Activated naive CD4-positive, alpha-beta T cell treated with anti-CD3 and anti-CD28 coated beads for 36 hours (primary cell): Measurements from ENCODE around the gene PBRM1. TPM values are rescaled to one million over a fixed set of nuclear protein-coding genes. Genes with fewer than 3 reads are reported as not detected.

Source experiments
- CTCF ChIA-PET: fragments of 350-600 bp; sonication (Branson Sonifier 250); formaldehyde crosslinking; loops from one replicate; lab custom pipeline; 2021; ENCODE audit warnings: antibody characterized with exemption; lab: Charles Lee
- DNase-seq: peaks from one replicate; pipeline ENCODE4 v3.0.0-alpha.2; 2020
- H3K27ac Mint-ChIP-seq: one replicate; pipeline ENCODE4 v1.8.0; 2021; ENCODE audit warnings: mild to moderate bottlenecking, mixed read lengths
- H3K27me3 Mint-ChIP-seq: one replicate; pipeline ENCODE4 v1.8.0; 2021; ENCODE audit warnings: low read depth, mixed read lengths
- H3K36me3 Mint-ChIP-seq: one replicate; pipeline ENCODE4 v1.8.0; 2021; ENCODE audit warnings: low read depth, mixed read lengths
- H3K4me1 Mint-ChIP-seq: one replicate; pipeline ENCODE4 v1.8.0; 2021; ENCODE audit warnings: low read depth, mixed read lengths
- H3K4me3 Mint-ChIP-seq: one replicate; pipeline ENCODE4 v1.8.0; 2021; ENCODE audit warnings: mild to moderate bottlenecking, moderate library complexity, mixed read lengths
- H3K9me3 Mint-ChIP-seq: one replicate; pipeline ENCODE4 v1.8.0; 2021; ENCODE audit warnings: mixed read lengths
- intact Hi-C: fragments of 100-400 bp; cut with micrococcal nuclease; formaldehyde crosslinking; loops from one replicate; pipeline ENCODE4 v1.15.1; 2023
- total RNA-seq, 2 experiments: library from RNA; stranded (reverse); gene quantifications; one replicate each; pipeline ENCODE4 v1.2.3, GENCODE V29; 2021

PBRM1 gene
- total RNA-seq, 2 experiments from 2014 or later: 49.9 to 57.7 TPM

DNA sequence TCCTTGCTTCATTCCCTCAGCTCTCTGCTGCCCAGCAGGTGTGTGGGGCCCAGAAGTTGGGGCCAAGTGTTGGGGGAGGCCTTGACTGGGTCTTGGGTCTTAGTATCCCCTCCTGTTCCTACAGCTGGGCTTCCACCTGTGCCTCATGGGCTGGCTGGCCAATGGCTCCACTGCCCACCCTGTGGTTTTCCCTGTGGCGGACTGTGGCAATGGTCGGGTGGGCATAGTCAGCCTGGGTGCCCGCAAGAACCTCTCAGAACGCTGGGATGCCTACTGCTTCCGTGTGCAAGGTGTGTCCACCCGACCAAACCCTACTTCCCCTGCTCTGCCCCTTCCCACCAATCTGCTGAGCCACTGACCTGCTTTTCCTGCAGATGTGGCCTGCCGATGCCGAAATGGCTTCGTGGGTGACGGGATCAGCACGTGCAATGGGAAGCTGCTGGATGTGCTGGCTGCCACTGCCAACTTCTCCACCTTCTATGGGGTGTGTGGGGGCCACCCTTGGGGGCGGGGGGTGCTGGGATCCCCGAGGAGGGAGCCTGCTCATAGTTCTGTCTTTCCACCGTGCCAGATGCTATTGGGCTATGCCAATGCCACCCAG lies 163.0 kb downstream of the PBRM1 start:
- Mint-ChIP-seq H3K36me3 (peaks cover 5% of the 10 kb centered on the region), H3K27ac (no peak overlapping the region), H3K4me3 (no peak overlapping the region), H3K9me3 (no peaks in the 10 kb centered on the region), H3K4me1 (no peaks in the 10 kb centered on the region), H3K27me3 (no peaks in the 10 kb centered on the region)
- no peak for DNase-seq
- CTCF ChIA-PET: interaction anchor here (0.6 kb wide), 1 partner anchor 111 kb away, joined by 3 read pairs; no protein-coding TSS in a partner anchor
- intact Hi-C loops: no loop called here

DNA sequence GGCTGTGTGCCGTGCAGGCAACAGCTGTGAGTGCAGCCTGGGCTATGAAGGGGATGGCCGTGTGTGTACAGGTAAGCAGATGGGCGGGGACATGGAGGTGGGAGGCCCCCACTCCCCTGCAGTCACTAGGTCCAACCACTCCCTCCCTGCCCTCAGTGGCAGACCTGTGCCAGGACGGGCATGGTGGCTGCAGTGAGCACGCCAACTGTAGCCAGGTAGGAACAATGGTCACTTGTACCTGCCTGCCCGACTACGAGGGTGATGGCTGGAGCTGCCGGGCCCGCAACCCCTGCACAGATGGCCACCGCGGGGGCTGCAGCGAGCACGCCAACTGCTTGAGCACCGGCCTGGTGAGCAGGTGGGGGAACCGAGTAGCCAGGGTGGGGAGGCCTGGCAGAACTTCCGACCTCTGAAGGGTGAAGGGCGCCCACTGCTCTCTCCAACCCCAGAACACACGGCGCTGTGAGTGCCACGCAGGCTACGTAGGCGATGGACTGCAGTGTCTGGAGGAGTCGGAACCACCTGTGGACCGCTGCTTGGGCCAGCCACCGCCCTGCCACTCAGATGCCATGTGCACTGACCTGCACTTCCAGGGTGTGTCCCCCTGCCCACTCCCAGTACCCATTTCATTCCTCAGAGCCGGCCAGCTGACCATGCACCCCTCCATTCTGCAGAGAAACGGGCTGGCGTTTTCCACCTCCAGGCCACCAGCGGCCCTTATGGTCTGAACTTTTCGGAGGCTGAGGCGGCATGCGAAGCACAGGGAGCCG lies 163.6 kb downstream of the PBRM1 start:
- intact Hi-C loops: no loop called here
- Mint-ChIP-seq H3K4me1 (no peaks in the 10 kb centered on the region), H3K27me3 (no peaks in the 10 kb centered on the region), H3K27ac (no peak overlapping the region), H3K4me3 (no peak overlapping the region), H3K36me3 (peaks cover 5% of the 10 kb centered on the region), H3K9me3 (no peaks in the 10 kb centered on the region)
- no peak for DNase-seq
- CTCF ChIA-PET: interaction anchor here (0.6 kb wide), 1 partner anchor 110 kb away, joined by 3 read pairs; no protein-coding TSS in a partner anchor

DNA sequence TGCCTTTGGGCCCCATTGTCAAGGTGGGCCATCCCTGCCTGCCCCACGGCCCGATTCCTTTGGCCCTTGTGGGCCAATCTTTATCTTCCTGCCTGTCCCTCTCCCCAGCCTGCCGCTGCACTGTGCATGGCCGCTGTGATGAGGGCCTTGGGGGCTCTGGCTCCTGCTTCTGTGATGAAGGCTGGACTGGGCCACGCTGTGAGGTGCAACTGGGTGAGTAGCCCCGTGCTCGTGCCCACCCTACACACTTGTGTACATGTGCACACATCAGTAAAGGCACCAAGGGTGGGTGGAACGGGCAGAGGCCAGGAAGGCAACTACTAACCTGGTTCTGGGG lies 164.3 kb downstream of the PBRM1 start:
- CTCF ChIA-PET: no interaction called here
- no peaks in the 10 kb centered on the region for H3K4me1 Mint-ChIP-seq
- intact Hi-C loops: no loop called here
- H3K4me3 Mint-ChIP-seq: no peak overlapping the region
- DNase-seq: no peak
- no peaks in the 10 kb centered on the region for H3K27me3 Mint-ChIP-seq
- no peak overlapping the region for H3K27ac Mint-ChIP-seq
- no peaks in the 10 kb centered on the region for H3K9me3 Mint-ChIP-seq
- peaks cover 5% of the 10 kb centered on the region for H3K36me3 Mint-ChIP-seq

DNA sequence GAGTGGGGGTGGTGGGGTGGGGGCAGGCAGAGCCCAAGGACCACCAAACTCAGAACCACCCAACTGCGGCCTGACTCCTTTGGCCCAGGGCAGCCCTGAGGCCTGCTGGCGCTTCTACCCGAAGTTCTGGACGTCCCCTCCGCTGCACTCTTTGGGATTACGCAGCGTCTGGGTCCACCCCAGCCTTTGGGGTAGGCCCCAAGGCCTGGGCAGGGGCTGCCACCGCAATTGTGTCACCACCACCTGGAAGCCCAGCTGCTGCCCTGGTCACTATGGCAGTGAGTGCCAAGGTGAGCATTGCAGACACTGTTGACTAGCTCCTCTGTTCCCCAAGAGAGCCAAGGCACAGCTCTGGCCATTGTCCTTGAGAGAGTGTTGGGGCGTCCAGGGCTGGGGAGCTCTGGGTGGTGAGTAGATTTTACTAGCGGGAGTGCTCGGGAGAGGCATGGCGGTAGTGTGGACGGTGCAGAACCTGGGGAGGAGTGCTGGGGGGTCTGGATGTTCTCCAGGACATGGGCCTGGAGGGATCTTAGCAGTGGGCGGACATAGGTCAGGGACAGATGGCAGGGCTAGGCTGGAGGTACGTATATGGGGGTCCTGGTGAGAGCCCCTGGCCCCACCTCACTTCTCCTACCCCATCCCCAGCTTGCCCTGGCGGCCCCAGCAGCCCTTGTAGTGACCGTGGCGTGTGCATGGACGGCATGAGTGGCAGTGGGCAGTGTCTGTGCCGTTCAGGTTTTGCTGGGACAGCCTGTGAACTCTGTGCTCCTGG lies 164.8 kb downstream of the PBRM1 start:
- Mint-ChIP-seq H3K27ac (no peak overlapping the region), H3K27me3 (no peaks in the 10 kb centered on the region), H3K4me3 (no peak overlapping the region), H3K4me1 (no peaks in the 10 kb centered on the region), H3K36me3 (peaks cover 5% of the 10 kb centered on the region), H3K9me3 (no peaks in the 10 kb centered on the region)
- intact Hi-C loops: no loop called here
- CTCF ChIA-PET: no interaction called here
- no peak for DNase-seq

DNA sequence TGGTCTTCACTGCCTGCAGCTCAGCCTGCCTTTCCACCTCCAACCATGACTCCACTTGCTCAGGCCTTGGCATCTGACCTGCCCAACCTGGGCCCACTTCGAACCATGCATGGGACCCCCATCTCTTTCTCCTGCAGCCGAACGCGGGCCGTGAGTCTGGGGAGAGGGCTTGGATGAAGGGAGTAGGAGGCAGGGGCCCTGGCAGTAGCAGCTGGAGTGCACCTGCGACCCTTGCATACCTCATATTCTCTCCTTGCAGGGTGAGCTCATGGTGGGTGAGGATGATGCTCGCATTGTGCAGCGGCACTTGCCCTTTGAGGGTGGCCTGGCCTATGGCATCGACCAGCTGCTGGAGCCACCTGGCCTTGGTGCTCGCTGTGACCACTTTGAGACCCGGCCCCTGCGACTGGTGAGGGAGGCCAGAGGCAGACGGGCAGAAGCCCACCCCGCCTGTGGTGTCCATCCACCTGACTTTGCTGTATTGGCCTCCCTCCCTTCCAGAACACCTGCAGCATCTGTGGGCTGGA lies 165.5 kb downstream of the PBRM1 start:
- CTCF ChIA-PET: no interaction called here

DNA sequence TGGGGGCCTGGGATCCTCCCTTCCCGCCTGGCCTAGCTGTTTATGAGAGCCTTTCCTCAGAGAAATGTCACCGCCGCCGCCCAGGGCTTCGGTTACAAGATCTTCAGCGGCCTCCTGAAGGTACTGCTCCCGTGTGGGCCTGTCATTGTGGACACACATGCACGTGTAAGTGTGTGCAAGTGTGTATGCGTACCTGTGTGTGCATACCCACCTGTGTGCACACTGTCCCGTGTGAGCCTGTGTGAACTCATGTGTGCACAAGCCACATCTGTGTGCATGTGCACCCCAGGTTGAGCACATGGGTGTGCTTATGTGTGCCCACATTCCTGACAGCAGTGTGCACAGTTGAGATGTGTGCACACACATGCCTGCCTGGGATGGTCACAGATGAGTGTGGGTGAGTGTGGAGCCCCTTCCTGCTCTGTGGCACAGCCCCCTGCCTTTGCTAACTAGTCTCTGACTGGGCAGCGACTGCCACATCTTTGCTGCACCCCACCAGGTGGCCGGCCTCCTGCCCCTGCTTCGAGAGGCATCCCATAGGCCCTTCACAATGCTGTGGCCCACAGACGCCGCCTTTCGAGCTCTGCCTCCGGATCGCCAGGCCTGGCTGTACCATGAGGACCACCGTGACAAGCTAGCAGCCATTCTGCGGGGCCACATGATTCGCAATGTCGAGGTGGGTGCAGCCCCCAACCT lies 166.1 kb downstream of the PBRM1 start:
- H3K27me3 Mint-ChIP-seq: no peaks in the 10 kb centered on the region
- no peak for DNase-seq
- H3K9me3 Mint-ChIP-seq: no peaks in the 10 kb centered on the region
- H3K4me3 Mint-ChIP-seq: no peak overlapping the region
- H3K36me3 Mint-ChIP-seq: peaks cover 5% of the 10 kb centered on the region
- H3K27ac Mint-ChIP-seq: no peak overlapping the region
- CTCF ChIA-PET: no interaction called here
- H3K4me1 Mint-ChIP-seq: no peaks in the 10 kb centered on the region
- intact Hi-C loops: no loop called here

More for the DNA sequence above, 165.5 kb downstream of the PBRM1 start:
- H3K27me3 Mint-ChIP-seq: no peaks in the 10 kb centered on the region
- H3K27ac Mint-ChIP-seq: no peak overlapping the region
- no peaks in the 10 kb centered on the region for H3K4me1 Mint-ChIP-seq
- no peak for DNase-seq
- intact Hi-C loops: no loop called here
- no peaks in the 10 kb centered on the region for H3K9me3 Mint-ChIP-seq
- H3K4me3 Mint-ChIP-seq: no peak overlapping the region
- H3K36me3 Mint-ChIP-seq: peaks cover 5% of the 10 kb centered on the region

DNA sequence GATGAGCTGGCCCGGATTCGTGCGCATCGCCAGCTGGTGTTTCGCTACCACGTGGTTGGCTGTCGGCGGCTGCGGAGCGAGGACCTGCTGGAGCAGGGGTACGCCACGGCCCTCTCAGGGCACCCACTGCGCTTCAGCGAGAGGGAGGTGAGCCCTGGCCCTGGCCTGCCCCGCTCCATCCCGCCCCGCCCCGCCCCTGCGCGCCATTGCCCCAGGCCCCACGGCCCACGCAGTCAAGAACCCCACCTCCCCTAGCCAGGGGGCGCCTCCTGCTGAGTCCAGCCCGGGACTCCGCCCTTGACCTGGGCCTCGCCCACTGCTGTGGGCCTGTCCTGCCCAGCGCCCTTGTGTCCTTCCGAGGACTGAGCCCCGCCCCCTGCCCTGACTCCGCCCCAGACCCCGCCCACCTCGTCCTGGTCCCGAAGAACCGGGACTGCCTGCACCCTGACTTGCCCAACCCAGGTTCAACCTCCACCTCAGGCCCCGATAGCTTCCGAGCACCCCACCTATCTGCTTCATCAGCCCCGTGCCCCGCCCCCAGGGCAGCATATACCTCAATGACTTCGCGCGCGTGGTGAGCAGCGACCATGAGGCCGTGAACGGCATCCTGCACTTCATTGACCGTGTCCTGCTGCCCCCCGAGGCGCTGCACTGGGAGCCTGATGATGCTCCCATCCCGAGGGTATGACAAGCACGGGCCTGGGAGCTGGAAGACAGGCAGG lies 166.8 kb downstream of the PBRM1 start:
- H3K27ac Mint-ChIP-seq: no peak overlapping the region
- CTCF ChIA-PET: interaction anchor here (1.1 kb wide), 1 partner anchor 27 kb away, joined by 3 read pairs; no protein-coding TSS in a partner anchor
- H3K9me3 Mint-ChIP-seq: no peaks in the 10 kb centered on the region
- H3K4me3 Mint-ChIP-seq: no peak overlapping the region
- intact Hi-C loops: no loop called here
- no peak for DNase-seq
- no peaks in the 10 kb centered on the region for H3K27me3 Mint-ChIP-seq
- H3K4me1 Mint-ChIP-seq: no peaks in the 10 kb centered on the region
- H3K36me3 Mint-ChIP-seq: no peaks in the 10 kb centered on the region

DNA sequence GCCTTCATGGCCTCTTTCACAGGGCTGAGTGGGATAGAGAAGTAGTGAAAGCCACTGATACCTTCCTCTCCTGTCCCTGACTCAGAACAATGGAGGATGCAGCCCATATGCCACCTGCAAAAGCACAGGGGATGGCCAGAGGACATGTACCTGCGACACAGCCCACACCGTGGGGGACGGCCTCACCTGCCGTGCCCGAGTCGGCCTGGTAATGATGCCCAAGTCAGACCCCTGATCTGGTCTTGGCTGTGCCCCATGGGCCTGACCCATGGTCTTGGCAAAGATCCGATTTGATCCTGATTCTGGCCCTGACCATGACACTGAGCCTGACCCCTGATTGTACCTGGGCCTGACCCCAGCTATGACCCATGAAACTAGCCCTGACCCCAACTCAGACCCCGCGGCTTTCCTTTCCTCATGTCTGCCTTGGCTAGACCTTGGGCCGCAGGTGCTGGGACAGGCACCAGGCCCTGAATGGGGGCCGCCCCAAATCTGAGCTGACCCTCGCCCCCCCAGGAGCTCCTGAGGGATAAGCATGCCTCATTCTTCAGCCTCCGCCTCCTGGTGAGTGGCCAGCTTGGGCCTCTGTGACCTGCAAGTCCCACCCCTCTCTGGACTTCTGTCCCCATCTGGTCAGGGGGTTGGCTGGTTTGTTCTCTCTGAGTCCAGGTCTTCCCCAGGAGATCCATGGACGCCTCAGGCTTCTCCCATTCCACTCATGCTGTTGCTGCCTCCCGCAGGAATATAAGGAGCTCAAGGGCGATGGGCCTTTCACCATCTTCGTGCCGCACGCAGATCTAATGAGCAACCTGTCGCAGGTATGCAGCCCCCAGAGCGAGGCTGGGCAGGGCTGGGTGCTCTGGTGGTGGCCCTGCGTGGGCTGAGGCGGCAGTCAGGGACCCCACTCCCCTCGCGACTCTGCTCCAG lies 167.7 kb downstream of the PBRM1 start:
- no peak overlapping the region for H3K27ac Mint-ChIP-seq
- H3K36me3 Mint-ChIP-seq: no peaks in the 10 kb centered on the region
- H3K4me3 Mint-ChIP-seq: no peak overlapping the region
- H3K4me1 Mint-ChIP-seq: no peaks in the 10 kb centered on the region
- H3K9me3 Mint-ChIP-seq: no peaks in the 10 kb centered on the region
- intact Hi-C loops: no loop called here
- DNase-seq: no peak
- CTCF ChIA-PET: interaction anchor here (1.1 kb wide), 1 partner anchor 26 kb away, joined by 3 read pairs; no protein-coding TSS in a partner anchor
- H3K27me3 Mint-ChIP-seq: no peaks in the 10 kb centered on the region

DNA sequence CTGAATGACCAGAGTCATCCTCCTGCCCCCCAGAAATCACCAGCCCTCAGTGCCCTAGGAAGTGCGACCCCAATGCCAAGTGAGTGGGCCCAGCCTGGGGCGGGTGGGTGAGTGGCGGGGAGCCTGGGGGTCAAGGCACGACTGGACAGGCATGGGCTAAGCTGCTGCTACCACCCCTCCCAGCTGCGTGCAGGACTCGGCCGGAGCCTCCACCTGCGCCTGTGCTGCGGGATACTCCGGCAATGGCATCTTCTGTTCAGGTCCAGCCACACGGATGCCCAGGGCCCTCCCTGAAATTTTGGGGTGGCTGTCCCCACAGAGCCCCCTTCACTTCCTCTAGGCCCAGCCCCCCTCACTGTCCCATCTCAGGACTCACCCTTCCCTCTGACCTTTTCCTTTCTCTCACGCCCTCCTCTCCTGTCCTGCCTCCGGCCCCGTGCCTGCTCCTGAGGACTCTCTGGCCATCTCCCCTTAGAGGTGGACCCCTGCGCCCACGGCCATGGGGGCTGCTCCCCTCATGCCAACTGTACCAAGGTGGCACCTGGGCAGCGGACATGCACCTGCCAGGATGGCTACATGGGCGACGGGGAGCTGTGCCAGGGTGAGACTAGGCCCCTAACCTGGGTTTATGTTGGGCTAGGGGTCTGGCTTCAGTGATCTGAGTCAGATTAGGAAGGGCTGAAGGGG lies 169.1 kb downstream of the PBRM1 start:
- intact Hi-C loops: no loop called here
- Mint-ChIP-seq H3K27ac (no peak overlapping the region), H3K4me1 (no peaks in the 10 kb centered on the region), H3K4me3 (no peak overlapping the region), H3K27me3 (no peaks in the 10 kb centered on the region), H3K36me3 (no peaks in the 10 kb centered on the region), H3K9me3 (no peaks in the 10 kb centered on the region)
- no peak for DNase-seq
- CTCF ChIA-PET: no interaction called here

DNA sequence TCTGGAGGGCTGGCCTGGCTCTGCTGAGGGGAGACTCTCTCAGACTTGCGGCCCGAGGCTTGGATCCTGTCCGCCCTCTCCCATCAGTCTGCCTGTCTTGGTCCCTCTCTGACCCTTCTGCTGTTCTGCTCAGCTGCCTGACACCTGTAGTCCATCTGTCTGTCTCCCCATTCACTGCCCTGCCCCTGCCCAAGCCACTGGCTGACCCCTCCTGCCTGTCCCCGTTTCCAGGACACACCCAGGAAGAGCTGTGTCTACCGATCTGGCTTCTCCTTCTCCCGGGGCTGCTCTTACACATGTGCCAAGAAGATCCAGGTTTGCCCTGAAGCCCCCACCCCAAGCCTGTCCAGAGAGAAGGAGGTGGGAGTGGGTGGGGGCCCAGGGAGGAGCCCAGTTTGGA lies 170.5 kb downstream of the PBRM1 start:
- intact Hi-C loops: no loop called here
- no peak overlapping the region for H3K27ac Mint-ChIP-seq

More for the DNA sequence above, 170.5 kb downstream of the PBRM1 start:
- DNase-seq: no peak
- H3K36me3 Mint-ChIP-seq: no peaks in the 10 kb centered on the region
- no peak overlapping the region for H3K4me3 Mint-ChIP-seq
- CTCF ChIA-PET: no interaction called here
- no peaks in the 10 kb centered on the region for H3K27me3 Mint-ChIP-seq
- H3K4me1 Mint-ChIP-seq: no peaks in the 10 kb centered on the region
- H3K9me3 Mint-ChIP-seq: no peaks in the 10 kb centered on the region
